GM12878 (cell line): ENCODE results near the gene DUSP22. TPM values are rescaled to one million over a fixed set of nuclear protein-coding genes. Genes with fewer than 3 reads are reported as not detected.

Experiments
- ASH2L ChIP-seq: fragments of 300-600, 200-600 bp; sonication (generic); IDR thresholded peaks from 2 replicates; pipeline ENCODE4 v1.6.1; 2017; ENCODE audit warnings: low read depth, mild to moderate bottlenecking, borderline replicate concordance
- BACH1 ChIP-seq: fragments of 450-650 bp; IDR thresholded peaks from 2 replicates; pipeline ENCODE4 v1.6.1; 2017; ENCODE audit warnings: mild to moderate bottlenecking, borderline replicate concordance
- BHLHE40 ChIP-seq, 2 experiments: fragments of 450-650 bp in 1 of 2; IDR thresholded peaks; 2 replicates each; pipeline ENCODE4 v1.6.1; 2011 to 2017; ENCODE audit warnings: low read depth in 2 of 2, borderline replicate concordance in 1 of 2, improper control_type of control experiment in 1 of 2, low read length in 1 of 2, mild to moderate bottlenecking in 1 of 2
- CHD1 ChIP-seq: IDR thresholded peaks from 2 replicates; pipeline ENCODE4 v1.6.1; 2012; ENCODE audit warnings: low read depth, low read length, improper control_type of control experiment
- IKZF2 ChIP-seq, 2 experiments: fragments of 450-650 bp; IDR thresholded peaks; 2 replicates each; pipeline ENCODE4 v1.6.1; 2017; ENCODE audit warnings: mild to moderate bottlenecking in 2 of 2, moderate library complexity in 2 of 2
- KAT2A ChIP-seq: conservative IDR thresholded peaks from 2 replicates; pipeline ENCODE4 v1.6.1; 2011; ENCODE audit warnings: low read depth, low read length; ENCODE audit not compliant: control insufficient read depth
- MTA2 ChIP-seq: fragments of 450-650 bp; IDR thresholded peaks from 2 replicates; pipeline ENCODE4 v1.6.1; 2016; ENCODE audit warnings: low read depth, mild to moderate bottlenecking, moderate library complexity
- NR2C2 ChIP-seq: IDR thresholded peaks from 2 replicates; pipeline ENCODE4 v1.6.1; 2011; ENCODE audit warnings: borderline replicate concordance, low read depth; ENCODE audit not compliant: control insufficient read depth, insufficient read length
- NR2F1 ChIP-seq: fragments of 450-650 bp; conservative IDR thresholded peaks from 2 replicates; pipeline ENCODE4 v1.6.1; 2017; ENCODE audit warnings: mild to moderate bottlenecking
- RAD51 ChIP-seq: fragments of 450-650 bp; IDR thresholded peaks from 2 replicates; pipeline ENCODE4 v1.6.1; 2016; ENCODE audit warnings: moderate library complexity, mild to moderate bottlenecking, inconsistent platforms
- RCOR1 ChIP-seq: conservative IDR thresholded peaks from 2 replicates; pipeline ENCODE4 v1.6.1; 2012; ENCODE audit warnings: low read depth, low read length, improper control_type of control experiment
- SPI1 ChIP-seq: IDR thresholded peaks from 2 replicates; pipeline ENCODE4 v1.6.1; 2011; ENCODE audit warnings: low read depth, mild to moderate bottlenecking, low read length, moderate library complexity, borderline replicate concordance; ENCODE audit not compliant: insufficient read depth
- polyA plus RNA-seq, 11 experiments: library from polyadenylated mRNA; depleted of rRNA in 4 of 11; unstranded in 6 of 11; stranded (reverse) in 5 of 11; fragments of >200 nt; fragmentation: Nextera tagmentation in 4 of 11; fragmentation: Illumina TruSeq in 1 of 11; extraction: Ambion mirVana in 4 of 11; extraction: Trizol in 1 of 11; gene quantifications; 1 replicate in 1 of 11; 2 replicates in 10 of 11; pipeline versions ENCODE4 v1.2.1 to v1.2.3, GENCODE V29; 2011 to 2016; ENCODE audit warnings: inconsistent platforms in 2 of 11, missing spikeins in 2 of 11, low read depth in 1 of 11
- total RNA-seq, 4 experiments: library from RNA; depleted of rRNA in 3 of 4; stranded (reverse); fragments of >200 nt in 3 of 4; fragmentation: Illumina TruSeq in 1 of 4; extraction: Trizol in 1 of 4; gene quantifications; 2 replicates each; pipeline versions ENCODE4 v1.2.1 to v1.2.3, GENCODE V29; 2013 to 2021
- TF ChIP-seq, protein P1 (sequence below): fragments of 450-650 bp; IDR thresholded peaks from 2 replicates; pipeline ENCODE4 v1.6.1; 2018; ENCODE audit warnings: borderline replicate concordance, mild to moderate bottlenecking; ENCODE audit not compliant: partially characterized antibody
- TF ChIP-seq, protein P2 (sequence below): fragments of 450-650 bp; IDR thresholded peaks from 2 replicates; pipeline ENCODE4 v1.6.1; 2017; ENCODE audit warnings: mild to moderate bottlenecking, moderate library complexity

Gene DUSP22
- total and polyA plus RNA-seq, 10 of the 15 experiments (the other 5 are each of a cell fraction or from before 2014, with no cell fraction given), result 78.9 to 156 (median 107) TPM

DNA sequence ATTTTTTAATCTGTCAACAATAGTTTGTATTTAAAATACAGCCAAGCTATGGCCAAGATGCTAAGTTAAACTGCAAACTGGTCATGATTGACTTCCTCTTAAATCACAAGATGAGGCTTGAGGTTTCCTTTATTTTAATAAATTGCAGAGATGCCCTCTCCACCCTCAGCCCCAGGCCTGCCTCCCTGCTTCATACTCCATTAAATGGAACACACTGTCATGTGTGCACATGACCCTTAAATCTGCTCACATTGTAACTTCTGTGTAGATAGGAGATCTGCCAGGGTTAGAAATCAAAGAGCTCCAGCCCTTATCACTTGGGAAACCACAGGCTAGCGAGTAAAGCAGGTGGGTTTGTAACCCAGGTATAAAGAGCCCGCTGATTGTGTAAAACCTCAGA is 20.8 kb downstream of the DUSP22 start (continued):
- TF ChIP-seq, protein P1, sequence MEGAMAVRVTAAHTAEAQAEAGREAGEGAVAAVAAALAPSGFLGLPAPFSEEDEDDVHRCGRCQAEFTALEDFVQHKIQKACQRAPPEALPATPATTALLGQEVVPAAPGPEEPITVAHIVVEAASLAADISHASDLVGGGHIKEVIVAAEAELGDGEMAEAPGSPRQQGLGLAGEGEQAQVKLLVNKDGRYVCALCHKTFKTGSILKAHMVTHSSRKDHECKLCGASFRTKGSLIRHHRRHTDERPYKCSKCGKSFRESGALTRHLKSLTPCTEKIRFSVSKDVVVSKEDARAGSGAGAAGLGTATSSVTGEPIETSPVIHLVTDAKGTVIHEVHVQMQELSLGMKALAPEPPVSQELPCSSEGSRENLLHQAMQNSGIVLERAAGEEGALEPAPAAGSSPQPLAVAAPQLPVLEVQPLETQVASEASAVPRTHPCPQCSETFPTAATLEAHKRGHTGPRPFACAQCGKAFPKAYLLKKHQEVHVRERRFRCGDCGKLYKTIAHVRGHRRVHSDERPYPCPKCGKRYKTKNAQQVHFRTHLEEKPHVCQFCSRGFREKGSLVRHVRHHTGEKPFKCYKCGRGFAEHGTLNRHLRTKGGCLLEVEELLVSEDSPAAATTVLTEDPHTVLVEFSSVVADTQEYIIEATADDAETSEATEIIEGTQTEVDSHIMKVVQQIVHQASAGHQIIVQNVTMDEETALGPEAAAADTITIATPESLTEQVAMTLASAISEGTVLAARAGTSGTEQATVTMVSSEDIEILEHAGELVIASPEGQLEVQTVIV, result no peak
- 0 out of 2 replicates have a peak, but pooled peaks have one; percentile 38 for TF ChIP-seq NR2F1
- no peak for TF ChIP-seq CHD1
- peak; percentile 64 to 71; a peak in 2 of 4 replicates for TF ChIP-seq BHLHE40 (IDR thresholded peaks at IDR 0.05; ENCODE audit: borderline replicate concordance in 1 of 2, low read depth in 2 of 2, low read length in 1 of 2)
- no peak for TF ChIP-seq BACH1
- peak; percentile 50; the same call in 1 of the 2 replicates for TF ChIP-seq MTA2
- no peak for TF ChIP-seq KAT2A
- peak; percentile 50 for TF ChIP-seq RAD51
- TF ChIP-seq IKZF2 (IDR thresholded peaks at IDR 0.05), result peak in 1 of 2 experiments; percentile 23; a peak in 1 of 4 replicates
- 0 out of 2 replicates have a peak, but pooled peaks have one; percentile 22 for TF ChIP-seq RCOR1
- no peak for TF ChIP-seq NR2C2
- peak; percentile 65; the same call in 1 of the 2 replicates for TF ChIP-seq SPI1
- TF ChIP-seq, protein P2, sequence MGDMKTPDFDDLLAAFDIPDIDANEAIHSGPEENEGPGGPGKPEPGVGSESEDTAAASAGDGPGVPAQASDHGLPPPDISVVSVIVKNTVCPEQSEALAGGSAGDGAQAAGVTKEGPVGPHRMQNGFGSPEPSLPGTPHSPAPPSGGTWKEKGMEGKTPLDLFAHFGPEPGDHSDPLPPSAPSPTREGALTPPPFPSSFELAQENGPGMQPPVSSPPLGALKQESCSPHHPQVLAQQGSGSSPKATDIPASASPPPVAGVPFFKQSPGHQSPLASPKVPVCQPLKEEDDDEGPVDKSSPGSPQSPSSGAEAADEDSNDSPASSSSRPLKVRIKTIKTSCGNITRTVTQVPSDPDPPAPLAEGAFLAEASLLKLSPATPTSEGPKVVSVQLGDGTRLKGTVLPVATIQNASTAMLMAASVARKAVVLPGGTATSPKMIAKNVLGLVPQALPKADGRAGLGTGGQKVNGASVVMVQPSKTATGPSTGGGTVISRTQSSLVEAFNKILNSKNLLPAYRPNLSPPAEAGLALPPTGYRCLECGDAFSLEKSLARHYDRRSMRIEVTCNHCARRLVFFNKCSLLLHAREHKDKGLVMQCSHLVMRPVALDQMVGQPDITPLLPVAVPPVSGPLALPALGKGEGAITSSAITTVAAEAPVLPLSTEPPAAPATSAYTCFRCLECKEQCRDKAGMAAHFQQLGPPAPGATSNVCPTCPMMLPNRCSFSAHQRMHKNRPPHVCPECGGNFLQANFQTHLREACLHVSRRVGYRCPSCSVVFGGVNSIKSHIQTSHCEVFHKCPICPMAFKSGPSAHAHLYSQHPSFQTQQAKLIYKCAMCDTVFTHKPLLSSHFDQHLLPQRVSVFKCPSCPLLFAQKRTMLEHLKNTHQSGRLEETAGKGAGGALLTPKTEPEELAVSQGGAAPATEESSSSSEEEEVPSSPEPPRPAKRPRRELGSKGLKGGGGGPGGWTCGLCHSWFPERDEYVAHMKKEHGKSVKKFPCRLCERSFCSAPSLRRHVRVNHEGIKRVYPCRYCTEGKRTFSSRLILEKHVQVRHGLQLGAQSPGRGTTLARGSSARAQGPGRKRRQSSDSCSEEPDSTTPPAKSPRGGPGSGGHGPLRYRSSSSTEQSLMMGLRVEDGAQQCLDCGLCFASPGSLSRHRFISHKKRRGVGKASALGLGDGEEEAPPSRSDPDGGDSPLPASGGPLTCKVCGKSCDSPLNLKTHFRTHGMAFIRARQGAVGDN, result peak; percentile 95
- TF ChIP-seq ASH2L, result 0 out of 2 replicates have a peak, but pooled peaks have one; percentile 2
